Left forelimb (tissue), 1 donor: Measurements from ENCODE around the gene PTP4A1.
A peak's percentile ranks its signal among the peaks of the same experiment; 100 is the strongest.

Experiments used
- DNase-seq: peaks from one replicate; pipeline ENCODE4 v3.0.0-alpha.2; 2018; ENCODE audit warnings: low spot score

PTP4A1 gene

DNA sequence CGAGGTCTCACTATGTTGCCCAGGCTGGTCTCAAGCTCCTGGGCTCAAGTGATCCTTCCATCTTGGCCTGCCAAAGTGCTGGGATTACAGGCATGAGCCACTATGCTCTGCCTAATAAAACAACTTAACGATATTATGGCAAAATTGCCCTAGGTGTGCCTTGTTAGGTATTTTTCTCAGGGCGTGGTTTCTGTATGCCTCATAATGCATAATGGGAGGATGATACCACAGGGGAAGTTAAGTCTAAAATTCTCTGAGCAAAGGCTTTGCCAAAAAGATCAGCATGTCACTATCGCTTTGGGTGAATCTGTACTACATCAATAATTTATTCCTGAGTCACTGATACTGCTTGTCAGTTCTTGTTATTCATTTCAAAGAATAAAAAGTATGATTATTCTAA is 15.9 kb upstream of the PTP4A1 start:
- no peak for DNase-seq

DNA sequence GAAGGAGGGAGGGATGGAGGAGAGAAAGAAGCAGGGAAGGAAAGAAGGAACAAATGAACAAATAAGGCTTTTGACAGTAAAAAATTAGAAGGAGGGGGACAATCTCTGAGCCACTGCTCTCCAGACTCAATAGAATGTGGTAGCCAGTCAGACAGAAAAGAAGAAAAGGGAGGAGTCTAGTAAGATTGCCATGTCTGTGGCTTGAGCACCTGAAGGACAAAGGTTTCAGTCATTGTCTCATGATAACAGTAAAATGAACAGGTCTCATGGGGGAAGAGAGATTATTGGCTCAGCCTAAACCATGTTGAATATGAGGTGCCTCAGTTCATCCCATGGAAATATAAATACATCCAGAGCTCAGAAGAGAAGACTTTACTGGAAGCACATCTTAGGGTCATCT is 14.0 kb upstream of the PTP4A1 start:
- no peak for DNase-seq

DNA sequence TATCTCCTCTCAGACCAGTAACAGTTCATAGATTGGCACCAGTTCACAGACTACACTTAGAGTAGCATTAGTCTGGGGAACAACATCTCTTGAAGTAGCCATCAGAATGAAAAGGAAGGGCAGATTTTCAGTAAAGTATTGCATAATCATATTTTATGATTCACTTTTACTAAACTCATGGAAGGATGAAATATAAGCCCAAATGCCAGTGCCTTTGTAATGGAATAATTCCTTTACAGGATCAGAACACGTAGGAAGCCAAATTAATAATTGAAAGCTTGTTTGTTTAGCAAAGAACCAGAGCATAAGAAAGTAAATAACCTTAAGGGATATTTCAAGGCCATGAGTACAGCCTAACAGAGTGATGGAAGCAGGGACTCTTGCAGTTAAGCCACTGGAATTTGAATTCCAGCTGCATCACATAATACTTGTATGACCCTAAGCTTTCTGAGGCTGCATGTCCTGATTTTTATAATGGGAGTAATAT is 11.4 kb upstream of the PTP4A1 start:
- DNase-seq, result no peak

DNA sequence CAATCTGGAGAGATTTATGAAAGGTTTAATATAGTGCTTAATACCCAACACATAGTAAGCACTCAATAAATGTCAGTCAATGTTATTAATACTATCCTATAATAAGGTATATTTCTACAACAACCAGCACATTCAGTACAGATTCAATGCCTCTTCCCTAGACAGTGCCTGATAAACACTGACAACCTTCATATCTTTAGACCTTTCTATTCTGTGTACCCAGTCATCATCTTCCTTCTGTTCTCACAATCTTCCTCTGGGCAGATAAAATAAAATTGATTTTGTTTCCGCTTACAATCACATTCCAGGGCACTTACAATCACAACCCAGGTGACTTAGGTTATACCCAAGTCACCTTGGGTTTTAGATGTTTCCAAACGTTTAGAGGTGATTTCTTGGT is 11.0 kb upstream of the PTP4A1 start:
- no peak for DNase-seq

DNA sequence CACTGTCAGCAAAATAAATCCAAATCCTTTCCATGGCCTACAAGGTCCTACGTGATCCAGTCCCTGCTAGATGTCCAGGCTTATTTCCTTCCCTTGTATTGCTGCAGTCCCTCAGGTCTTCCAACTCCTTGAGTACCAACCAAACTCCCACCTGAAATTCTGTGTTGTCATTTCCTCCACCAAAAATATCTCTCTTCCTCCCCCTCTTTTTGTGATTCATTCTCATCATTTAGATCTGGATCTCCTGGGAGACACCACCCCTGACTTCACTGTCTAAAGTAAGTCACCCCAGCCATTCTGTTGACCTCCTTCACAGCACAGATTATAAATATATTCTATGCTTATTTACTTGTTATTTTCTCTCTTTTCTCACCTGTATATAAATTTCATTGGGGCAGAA is 9.0 kb upstream of the PTP4A1 start:
- no peak for DNase-seq

DNA sequence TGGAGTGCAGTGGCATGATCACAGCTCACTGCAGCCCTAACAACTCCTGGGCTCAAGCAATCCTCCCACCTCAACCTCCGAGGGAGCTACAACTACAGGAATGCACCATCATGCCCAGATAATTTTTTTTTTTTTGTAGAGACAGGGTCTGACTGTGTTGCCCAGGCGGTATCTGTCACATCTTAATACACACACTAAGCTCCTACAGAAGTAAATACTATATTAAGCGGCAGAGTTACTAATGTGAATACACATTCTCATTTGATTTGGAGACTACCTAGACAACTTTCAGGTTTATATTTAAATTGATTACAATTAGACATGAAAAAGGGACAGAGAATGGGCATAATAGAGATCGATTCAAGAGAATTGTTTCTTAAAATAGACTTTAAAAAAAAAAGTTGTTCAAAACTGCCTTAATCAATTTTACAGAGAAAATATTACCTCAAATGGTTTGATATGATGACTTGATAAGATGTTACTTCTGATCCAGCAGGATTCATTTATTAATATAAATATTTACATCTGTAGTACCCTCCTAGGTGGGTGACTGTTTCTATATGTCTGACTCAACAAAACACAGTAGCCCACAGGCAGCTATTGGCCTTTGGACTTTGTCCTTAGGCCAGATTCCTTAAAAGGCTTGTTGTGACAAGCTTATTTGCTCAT is 7.1 kb upstream of the PTP4A1 start:
- DNase-seq, result no peak

DNA sequence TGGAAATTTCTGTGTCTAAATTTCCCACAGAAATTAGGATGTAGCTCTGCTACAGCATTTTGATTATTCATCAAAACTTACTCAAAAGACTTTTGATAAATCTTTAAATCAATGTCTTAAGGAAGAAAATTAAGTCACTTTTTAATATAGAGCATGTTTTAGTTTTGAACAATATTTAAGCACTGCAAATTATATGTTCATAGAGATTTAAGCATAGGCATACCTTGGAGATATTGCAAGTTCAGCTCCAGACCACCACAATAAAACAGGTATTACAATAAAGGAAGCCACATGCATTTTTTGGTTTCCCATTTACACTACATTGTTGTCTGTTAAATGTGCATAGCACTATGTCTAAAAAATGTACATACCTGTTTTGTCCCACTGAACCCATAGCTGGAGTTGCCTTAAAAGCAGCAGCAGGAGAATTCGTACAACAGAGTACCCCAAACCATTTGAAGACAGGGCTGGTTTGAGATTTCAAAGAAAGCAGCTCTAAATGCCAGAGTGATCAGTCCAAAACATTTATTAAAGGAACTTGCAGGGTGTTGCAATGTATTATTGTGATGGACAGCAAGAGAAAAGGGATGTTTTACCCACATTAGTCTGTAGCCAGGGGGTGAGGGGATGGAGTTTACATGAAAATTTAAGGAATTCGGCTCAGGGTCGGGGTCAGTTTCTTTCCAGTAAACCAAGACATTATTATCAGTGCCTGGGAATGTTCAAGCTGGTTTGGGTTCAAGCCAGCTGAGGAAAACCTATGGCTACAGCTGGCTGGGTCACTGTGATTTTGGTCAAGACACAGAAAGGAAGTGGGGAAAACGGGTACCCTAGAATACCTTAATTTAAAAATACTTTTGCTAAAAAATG is 6.3 kb upstream of the PTP4A1 start:
- DNase-seq, result no peak

DNA sequence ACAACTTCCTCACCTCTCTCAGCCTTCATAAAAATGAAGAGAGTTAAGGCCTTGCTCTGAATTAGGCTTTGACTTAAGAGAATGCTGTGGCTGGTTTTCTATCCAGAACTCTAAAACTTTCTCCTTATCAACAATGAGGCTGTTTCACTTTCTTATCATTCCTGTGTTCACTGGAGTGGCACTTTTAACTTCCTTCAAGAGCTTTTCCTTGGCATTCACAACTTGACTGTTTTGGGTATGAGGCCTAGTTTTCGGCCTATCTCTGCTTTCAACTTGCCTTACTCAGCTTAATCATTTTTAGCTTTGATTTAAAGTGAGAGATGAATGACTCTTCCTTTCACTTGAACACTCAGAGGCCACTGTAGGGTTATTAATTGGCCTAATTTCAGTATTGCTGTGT is 4.3 kb upstream of the PTP4A1 start:
- DNase-seq, result no peak

DNA sequence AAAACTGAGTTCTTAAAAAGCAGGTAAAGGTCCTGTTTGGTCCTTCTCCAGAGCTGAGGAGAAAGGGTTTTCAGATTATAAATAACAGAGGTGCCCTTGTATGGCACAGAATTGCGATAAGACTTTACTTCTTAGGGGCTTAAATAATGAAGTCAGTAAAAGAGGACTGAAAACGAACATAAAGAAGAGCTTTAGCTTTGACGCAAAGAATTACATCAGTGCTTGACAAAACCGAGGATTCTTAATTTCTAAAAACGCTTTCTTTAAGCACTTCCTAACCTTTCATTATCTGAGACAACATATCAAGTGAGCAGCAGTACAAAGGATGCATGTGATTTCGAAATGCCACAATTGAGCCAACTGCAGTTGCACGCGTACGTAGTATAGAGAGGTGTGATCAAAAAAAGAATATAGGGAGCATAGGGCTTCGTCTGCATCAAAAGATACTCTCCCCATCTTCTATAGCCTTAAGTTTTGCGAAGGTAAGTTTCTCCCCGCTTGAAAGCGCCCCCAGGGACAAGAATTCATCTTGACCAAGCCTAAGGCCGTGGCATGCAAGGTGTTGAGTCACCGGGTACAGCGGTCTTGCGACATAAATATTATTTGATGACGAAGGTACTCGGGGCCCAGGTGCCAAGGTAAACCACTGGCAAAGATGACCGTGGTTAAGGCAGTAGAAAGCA is 778 bp upstream of the PTP4A1 start:
- DNase-seq, result no peak

DNA sequence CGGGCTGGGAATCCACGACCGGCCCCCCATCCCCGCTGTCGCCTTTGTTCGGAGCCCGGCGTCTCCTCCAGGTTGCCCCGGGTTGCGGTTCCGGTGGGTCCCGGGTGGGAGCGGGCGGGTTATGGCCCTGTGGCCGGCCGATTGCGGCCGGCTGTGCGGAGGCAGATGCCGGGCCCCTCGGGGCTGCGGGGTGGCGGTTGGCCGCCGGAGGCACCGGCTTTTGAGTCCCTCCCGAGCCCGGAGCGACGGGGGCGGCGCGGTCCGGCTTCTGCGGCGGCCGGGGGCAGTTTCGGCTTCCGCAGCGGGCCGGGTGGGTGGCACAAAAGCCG is 431 bp downstream of the PTP4A1 start:
- no peak for DNase-seq

DNA sequence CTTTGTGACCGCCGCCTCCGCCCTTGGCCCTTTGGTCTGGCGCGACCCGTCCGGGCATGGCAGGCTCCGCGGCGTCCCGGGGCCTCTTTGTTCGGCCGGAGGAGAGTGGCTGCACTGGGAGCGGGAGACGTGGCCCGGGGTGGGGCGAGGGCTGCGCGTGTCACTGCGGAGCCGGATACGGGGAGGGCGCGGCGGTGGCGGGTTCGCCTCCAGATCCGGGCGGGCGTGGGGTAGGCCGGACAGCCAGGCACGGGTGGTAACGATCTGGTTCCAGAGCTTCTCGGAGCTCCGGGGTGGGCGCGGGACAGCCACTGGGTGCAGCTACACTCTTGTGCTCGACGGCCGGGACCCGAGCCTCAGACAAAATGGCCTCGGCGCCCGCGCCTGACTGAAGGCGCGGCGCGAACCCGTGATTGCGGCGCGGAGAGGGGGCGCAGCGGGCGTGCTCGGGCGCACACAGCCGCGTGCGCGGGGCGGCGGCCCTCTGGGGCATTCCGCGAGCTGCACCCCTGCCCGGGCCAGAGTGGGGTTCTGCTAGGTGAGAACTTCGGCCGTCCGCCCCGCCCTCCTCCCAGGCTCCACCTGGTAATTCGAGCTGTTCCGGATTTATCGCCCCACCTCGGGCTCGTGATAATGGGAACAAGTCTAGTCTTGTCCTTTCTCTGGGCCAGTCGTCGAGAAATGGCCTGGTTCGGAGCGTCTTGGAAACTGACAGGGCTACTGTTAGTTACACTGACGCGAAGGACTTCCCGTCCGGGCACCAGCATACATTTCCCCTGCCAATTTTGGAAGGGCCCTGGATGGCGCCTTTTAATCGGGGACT is 1.0 kb downstream of the PTP4A1 start:
- peak; percentile 84 for DNase-seq

DNA sequence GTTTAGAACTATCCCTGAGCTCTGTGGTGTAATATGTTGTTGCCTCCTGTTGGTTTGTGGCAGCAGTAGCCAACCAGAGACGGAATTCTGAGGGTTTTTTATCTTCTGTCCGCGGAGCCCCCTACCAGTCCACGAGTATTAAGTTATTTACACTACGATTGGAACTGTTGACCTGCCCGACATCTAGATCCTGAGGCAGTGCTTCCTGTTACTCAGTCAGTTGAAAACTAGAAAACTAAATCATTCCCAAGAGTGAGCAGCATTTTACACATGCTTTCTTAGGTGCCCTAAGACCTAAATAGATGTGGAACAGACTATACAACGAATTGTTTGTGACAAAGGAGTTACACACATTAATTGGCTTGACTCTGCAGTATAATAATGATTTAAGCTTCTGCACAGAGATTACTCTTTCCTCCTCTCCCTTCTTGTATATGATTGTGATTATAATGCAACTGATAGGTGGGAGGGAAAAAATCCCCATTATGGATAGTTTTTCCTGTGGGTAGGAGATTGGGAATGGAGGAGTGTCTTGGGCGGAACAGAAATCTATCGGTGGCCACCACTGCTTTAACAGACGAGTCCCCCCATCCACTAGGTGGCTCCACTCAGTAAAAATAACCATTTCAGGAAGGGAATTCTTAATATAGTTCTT is 1.7 kb downstream of the PTP4A1 start:
- DNase-seq, result no peak

DNA sequence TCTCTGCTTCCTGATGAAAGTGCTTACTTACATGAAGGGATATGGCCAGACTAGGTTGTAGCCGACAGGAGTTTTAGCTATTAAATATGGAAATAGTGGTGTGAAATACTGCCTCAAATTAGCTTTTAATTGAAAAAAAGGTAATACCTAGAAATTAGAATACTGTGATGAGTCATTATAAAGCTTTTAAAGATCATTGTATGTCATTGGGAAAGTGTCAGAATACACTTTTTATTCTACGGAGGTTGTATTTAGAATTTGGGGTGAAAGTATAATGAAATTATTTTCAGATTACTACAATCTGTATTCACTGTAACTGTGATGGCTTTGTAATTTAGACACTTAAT is 2.2 kb downstream of the PTP4A1 start:
- no peak for DNase-seq

DNA sequence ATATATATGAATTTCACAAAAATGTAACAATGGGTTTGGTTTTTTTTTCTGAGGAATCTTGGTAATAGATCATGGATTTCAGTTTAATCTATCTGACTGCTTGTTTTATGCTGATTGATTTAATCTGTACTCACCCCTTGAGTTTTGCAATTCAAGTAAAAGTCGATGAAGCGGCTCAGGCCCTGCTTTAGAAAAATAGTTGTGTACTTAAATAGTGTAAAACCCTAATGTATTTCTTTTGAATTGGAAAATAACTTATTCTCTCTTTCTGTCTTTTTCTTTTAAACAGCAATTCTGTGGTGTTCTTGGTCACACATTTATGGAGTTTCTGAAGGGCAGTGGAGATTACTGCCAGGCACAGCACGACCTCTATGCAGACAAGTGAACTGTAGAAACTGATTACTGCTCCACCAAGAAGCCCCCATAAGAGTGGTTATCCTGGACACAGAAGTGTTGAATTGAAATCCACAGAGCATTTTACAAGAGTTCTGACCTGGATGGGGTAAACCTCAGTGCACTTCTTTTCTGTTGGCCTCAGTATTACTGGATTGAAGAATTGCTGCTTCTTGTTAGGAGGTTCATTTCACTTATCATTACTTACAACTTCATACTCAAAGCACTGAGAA is 4.0 kb downstream of the PTP4A1 start:
- DNase-seq, result no peak

DNA sequence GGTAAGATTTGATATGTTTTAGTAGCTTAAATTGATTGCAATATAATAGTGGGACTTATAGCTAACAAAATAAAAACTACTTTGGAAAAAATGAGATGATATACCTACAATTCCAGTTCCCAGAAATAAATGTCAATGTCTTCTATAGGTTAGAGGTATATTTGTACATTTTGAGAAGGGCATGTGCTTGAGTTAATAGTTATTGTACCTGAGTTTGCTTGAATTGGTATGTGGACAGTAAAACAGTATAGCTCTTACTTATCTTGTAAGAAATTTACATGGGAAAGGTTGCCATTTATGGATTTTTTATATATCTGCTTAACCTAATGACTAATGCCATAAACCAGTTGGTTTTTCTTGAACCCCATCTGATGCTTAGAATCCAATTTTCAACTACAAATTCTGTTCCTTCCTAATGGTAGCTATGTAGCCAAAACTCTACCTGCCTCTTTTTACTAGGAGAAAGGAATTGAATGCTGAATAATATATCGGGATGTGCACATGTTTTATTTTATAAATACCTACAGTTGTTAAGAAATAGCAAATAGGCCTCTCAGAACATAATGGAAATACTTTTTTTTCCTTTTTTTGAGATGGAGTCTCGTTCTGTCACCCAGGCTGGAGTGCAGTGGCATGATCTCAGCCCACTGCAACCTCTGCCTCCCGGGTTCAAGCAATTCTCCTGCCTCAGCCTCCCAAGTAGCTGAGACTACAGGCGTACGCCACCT is 4.9 kb downstream of the PTP4A1 start:
- DNase-seq, result no peak

DNA sequence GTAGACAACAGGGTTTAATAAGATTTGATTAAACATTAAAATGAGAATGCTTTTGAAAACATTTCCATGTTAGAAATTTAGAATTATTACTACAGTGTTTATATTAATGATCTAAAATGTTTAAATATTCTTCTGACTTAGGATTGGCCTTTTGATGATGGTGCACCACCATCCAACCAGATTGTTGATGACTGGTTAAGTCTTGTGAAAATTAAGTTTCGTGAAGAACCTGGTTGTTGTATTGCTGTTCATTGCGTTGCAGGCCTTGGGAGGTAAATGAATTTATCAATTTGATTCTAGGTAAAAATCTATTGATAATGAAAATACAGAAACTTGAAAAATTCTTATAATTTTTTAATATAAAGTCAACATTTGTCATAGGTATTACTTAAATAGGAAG is 6.5 kb downstream of the PTP4A1 start:
- no peak for DNase-seq

DNA sequence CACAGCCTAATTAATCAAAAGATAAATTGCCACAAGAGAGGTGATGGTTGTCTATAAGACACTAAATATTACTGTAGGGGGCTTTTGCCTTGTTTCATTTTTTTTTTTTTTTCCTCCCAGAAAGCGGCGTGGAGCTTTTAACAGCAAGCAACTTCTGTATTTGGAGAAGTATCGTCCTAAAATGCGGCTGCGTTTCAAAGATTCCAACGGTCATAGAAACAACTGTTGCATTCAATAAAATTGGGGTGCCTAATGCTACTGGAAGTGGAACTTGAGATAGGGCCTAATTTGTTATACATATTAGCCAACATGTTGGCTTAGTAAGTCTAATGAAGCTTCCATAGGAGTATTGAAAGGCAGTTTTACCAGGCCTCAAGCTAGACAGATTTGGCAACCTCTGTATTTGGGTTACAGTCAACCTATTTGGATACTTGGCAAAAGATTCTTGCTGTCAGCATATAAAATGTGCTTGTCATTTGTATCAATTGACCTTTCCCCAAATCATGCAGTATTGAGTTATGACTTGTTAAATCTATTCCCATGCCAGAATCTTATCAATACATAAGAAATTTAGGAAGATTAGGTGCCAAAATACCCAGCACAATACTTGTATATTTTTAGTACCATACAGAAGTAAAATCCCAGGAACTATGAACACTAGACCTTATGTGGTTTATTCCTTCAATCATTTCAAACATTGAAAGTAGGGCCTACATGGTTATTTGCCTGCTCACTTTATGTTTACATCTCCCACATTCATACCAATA is 7.8 kb downstream of the PTP4A1 start:
- no peak for DNase-seq

DNA sequence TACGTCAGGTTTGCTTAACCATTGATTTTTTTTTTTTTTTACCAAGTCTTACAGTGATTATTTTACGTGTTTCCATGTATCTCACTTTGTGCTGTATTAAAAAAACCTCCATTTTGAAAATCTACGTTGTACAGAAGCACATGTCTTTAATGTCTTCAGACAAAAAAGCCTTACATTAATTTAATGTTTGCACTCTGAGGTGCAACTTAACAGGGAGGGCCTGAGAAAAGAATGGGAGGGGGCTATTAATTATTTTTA is 8.4 kb downstream of the PTP4A1 start:
- no peak for DNase-seq

DNA sequence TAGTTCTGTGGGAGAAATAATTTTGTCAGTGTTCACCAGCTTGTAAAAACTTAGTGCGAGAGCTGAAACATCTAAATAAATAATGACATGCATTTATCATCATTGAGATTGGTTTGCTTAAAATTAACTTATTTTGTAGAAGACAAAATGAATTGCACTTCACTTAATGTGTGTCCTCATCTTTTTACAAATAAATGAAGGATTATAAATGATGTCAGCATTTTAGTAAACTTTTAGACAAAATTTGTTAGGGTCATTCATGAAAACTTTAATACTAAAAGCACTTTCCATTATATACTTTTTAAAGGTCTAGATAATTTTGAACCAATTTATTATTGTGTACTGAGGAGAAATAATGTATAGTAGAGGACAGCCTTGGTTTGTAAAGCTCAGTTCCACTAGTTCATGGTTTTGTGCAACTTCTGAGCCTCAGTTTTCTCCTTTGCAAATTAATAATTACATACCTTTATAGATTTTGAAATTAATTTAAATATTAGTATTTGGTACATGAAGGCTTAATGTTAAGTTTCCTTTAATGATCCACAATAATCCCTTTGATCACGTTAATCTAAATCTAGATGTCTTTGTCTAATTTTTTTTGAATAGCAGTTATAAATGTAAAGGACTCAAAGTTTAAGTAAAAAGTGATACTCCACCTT is 9.2 kb downstream of the PTP4A1 start:
- no peak for DNase-seq
